Panc1 (cell line): Measurements from ENCODE around the gene FBXL5. TPM values are rescaled to one million over a fixed set of nuclear protein-coding genes. Genes with fewer than 3 reads are reported as not detected.

Experiments
- ATAC-seq: fragments of 200-7000 bp; cut with Tn5 transposase; 2 replicates; pipeline ENCODE4 v1.9.1; 2020; ENCODE audit warnings: mild to moderate bottlenecking, moderate library complexity
- BruUV-seq: library from RNA; stranded (reverse); fragments of 400-500 nt; replicated peaks from 2 replicates; lab custom pipeline; 2021; lab: Mats Ljungman, UMichigan
- CTCF ChIA-PET: fragments of 300-600 bp; sonication (Branson Sonifier 250); formaldehyde crosslinking; loops from one replicate; lab custom pipeline; 2022; ENCODE audit warnings: antibody characterized with exemption; lab: Charles Lee
- POLR2A ChIA-PET: fragments of 300-600 bp; sonication (Branson Sonifier 250); formaldehyde crosslinking; loops from one replicate; lab custom pipeline; 2022; ENCODE audit warnings: antibody characterized with exemption; lab: Charles Lee
- DNase-seq: peaks from one replicate; pipeline ENCODE4 v3.0.0-alpha.2; 2010; ENCODE audit warnings: low read depth, low spot score
- H3K27ac ChIP-seq: 2 replicates; pipeline ENCODE4 v1.5.1; 2011; ENCODE audit warnings: mild to moderate bottlenecking, low read length, inconsistent platforms
- H3K27me3 ChIP-seq: fragments of 200-500 bp; sonication (Bioruptor generic); 2 replicates; pipeline ENCODE4 v1.6.0; 2014; ENCODE audit warnings: low read length, inconsistent platforms; ENCODE audit not compliant: control insufficient read depth, insufficient read depth
- H3K36me3 ChIP-seq: fragments of 200-500 bp; sonication (Bioruptor generic); 2 replicates; pipeline ENCODE4 v1.5.1; 2014; ENCODE audit warnings: inconsistent platforms, mild to moderate bottlenecking, low read length, moderate library complexity; ENCODE audit not compliant: control insufficient read depth, insufficient read depth
- H3K4me1 ChIP-seq: 2 replicates; pipeline ENCODE4 v1.5.1; 2011; ENCODE audit warnings: inconsistent platforms, mild to moderate bottlenecking, low read length, moderate library complexity; ENCODE audit not compliant: control insufficient read depth, insufficient read depth
- H3K4me3 ChIP-seq, 2 experiments: 2 replicates each; pipeline ENCODE4 v1.5.1; 2011 to 2012; ENCODE audit warnings: low read depth in 2 of 2, low read length in 2 of 2, mild to moderate bottlenecking in 2 of 2, inconsistent platforms in 1 of 2, moderate library complexity in 1 of 2
- H3K9me3 ChIP-seq: fragments of 200-500 bp; sonication (Bioruptor generic); 2 replicates; pipeline ENCODE4 v1.5.1; 2014; ENCODE audit warnings: low read depth, mild to moderate bottlenecking, inconsistent platforms, low read length, moderate library complexity; ENCODE audit not compliant: control insufficient read depth, insufficient read depth
- POLR2AphosphoS5 ChIP-seq: IDR thresholded peaks from 2 replicates; pipeline ENCODE4 v1.6.1; 2012; ENCODE audit warnings: mild to moderate bottlenecking, low read depth, low read length, moderate library complexity
- SIN3A ChIP-seq: IDR thresholded peaks from 2 replicates; pipeline ENCODE4 v1.6.1; 2012; ENCODE audit warnings: low read depth, mild to moderate bottlenecking, low read length, moderate library complexity, borderline replicate concordance; ENCODE audit not compliant: insufficient read depth
- TCF7L2 ChIP-seq: IDR thresholded peaks from 2 replicates; pipeline ENCODE4 v1.6.1; 2011; ENCODE audit warnings: mild to moderate bottlenecking, low read depth, low read length, inconsistent platforms
- in situ Hi-C: cut with HindIII; loops from 2 replicates; pipeline ENCODE4 v1.10.0; 2016; ENCODE audit warnings: low sequenced_read_pairs, low pct_unique_long_range_greater_than_20kb
- intact Hi-C: fragments of 100-400 bp; cut with micrococcal nuclease; formaldehyde crosslinking; loops from one replicate; pipeline ENCODE4 v1.10.0; 2022; ENCODE audit not compliant: unreplicated experiment
- total RNA-seq: library from RNA; stranded (reverse); gene quantifications from one replicate; pipeline ENCODE4 v1.2.1, GENCODE V29; 2021; ENCODE audit not compliant: unreplicated experiment
- TF ChIP-seq, protein P1 (sequence below): fragments of 450-650 bp; IDR thresholded peaks from 2 replicates; pipeline ENCODE4 v1.5.1; 2017; ENCODE audit warnings: mild to moderate bottlenecking
- TF ChIP-seq, protein P2 (sequence below), 2 experiments: IDR thresholded peaks; 2 replicates each; pipeline ENCODE4 v1.6.1; 2011 to 2012; ENCODE audit warnings: low read depth in 2 of 2, control low read depth in 1 of 2, low read length in 1 of 2, mild to moderate bottlenecking in 1 of 2, moderate library complexity in 1 of 2; ENCODE audit not compliant: insufficient read depth in 1 of 2

FBXL5 gene
- total RNA-seq, 1 experiment from 2014 or later, result 20.2 TPM

GRCh38 chr4:15648600-15648999 lies 6.6 kb downstream of the FBXL5 start:
- no peak overlapping the region for H3K27ac ChIP-seq
- TF ChIP-seq, protein P1, sequence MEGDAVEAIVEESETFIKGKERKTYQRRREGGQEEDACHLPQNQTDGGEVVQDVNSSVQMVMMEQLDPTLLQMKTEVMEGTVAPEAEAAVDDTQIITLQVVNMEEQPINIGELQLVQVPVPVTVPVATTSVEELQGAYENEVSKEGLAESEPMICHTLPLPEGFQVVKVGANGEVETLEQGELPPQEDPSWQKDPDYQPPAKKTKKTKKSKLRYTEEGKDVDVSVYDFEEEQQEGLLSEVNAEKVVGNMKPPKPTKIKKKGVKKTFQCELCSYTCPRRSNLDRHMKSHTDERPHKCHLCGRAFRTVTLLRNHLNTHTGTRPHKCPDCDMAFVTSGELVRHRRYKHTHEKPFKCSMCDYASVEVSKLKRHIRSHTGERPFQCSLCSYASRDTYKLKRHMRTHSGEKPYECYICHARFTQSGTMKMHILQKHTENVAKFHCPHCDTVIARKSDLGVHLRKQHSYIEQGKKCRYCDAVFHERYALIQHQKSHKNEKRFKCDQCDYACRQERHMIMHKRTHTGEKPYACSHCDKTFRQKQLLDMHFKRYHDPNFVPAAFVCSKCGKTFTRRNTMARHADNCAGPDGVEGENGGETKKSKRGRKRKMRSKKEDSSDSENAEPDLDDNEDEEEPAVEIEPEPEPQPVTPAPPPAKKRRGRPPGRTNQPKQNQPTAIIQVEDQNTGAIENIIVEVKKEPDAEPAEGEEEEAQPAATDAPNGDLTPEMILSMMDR, result no peak
- TF ChIP-seq POLR2AphosphoS5 (no peak), TCF7L2 (no peak), SIN3A (no peak)
- TF ChIP-seq, protein P2, sequence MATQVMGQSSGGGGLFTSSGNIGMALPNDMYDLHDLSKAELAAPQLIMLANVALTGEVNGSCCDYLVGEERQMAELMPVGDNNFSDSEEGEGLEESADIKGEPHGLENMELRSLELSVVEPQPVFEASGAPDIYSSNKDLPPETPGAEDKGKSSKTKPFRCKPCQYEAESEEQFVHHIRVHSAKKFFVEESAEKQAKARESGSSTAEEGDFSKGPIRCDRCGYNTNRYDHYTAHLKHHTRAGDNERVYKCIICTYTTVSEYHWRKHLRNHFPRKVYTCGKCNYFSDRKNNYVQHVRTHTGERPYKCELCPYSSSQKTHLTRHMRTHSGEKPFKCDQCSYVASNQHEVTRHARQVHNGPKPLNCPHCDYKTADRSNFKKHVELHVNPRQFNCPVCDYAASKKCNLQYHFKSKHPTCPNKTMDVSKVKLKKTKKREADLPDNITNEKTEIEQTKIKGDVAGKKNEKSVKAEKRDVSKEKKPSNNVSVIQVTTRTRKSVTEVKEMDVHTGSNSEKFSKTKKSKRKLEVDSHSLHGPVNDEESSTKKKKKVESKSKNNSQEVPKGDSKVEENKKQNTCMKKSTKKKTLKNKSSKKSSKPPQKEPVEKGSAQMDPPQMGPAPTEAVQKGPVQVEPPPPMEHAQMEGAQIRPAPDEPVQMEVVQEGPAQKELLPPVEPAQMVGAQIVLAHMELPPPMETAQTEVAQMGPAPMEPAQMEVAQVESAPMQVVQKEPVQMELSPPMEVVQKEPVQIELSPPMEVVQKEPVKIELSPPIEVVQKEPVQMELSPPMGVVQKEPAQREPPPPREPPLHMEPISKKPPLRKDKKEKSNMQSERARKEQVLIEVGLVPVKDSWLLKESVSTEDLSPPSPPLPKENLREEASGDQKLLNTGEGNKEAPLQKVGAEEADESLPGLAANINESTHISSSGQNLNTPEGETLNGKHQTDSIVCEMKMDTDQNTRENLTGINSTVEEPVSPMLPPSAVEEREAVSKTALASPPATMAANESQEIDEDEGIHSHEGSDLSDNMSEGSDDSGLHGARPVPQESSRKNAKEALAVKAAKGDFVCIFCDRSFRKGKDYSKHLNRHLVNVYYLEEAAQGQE (IDR thresholded peaks at IDR 0.05; ENCODE audit: insufficient read depth in 1 of 2, low read depth in 2 of 2, low read length in 1 of 2), result no peak
- no peaks in the 10 kb centered on the region for H3K27me3 ChIP-seq
- ATAC-seq (no peak), DNase-seq (no peak)
- BruUV-seq, result no TSS peak
- H3K4me3 ChIP-seq, result no peak overlapping the region
- in situ Hi-C loops, result no loop called here
- ChIA-PET CTCF (no interaction called here), POLR2A (no interaction called here)
- no peaks in the 10 kb centered on the region for H3K9me3 ChIP-seq
- H3K4me1 ChIP-seq, result peaks cover 17% of the 10 kb centered on the region
- intact Hi-C loops, result no loop called here
- H3K36me3 ChIP-seq, result no peaks in the 10 kb centered on the region

GRCh38 chr4:15638418-15638817 lies 16.7 kb downstream of the FBXL5 start:
- peaks cover 15% of the 10 kb centered on the region for H3K36me3 ChIP-seq
- H3K27me3 ChIP-seq, result no peaks in the 10 kb centered on the region
- H3K4me3 ChIP-seq, result no peak overlapping the region
- intact Hi-C loops (loop anchor here (10.0 kb wide), 1 partner anchor 154 kb away; no protein-coding TSS in a partner anchor), in situ Hi-C loops (no loop called here)
- DNase-seq (no peak), ATAC-seq (no peak)
- ChIA-PET CTCF (no interaction called here), POLR2A (no interaction called here)
- no peaks in the 10 kb centered on the region for H3K9me3 ChIP-seq
- BruUV-seq, result no TSS peak
- no peaks in the 10 kb centered on the region for H3K4me1 ChIP-seq
- no peak overlapping the region for H3K27ac ChIP-seq
- no peak for TF ChIP-seq TCF7L2
- no peak for TF ChIP-seq SIN3A
- TF ChIP-seq, protein P2 (IDR thresholded peaks at IDR 0.05; ENCODE audit: insufficient read depth in 1 of 2, low read depth in 2 of 2, low read length in 1 of 2), result no peak
- TF ChIP-seq, protein P1, result no peak
- no peak for TF ChIP-seq POLR2AphosphoS5
